Esophagus (tissue), 2 donors: ENCODE measurements around the gene ZSCAN1. TPM values are rescaled to one million over a fixed set of nuclear protein-coding genes. Genes with fewer than 3 reads are reported as not detected.

Experiments used
- H3K27ac ChIP-seq, 2 donors: one replicate each; pipeline ENCODE4 v1.5.1; 2013; ENCODE audit warnings: low read depth in 2 of 2, mild to moderate bottlenecking in 2 of 2, inconsistent platforms in 1 of 2, low read length in 1 of 2, moderate library complexity in 1 of 2
- H3K27me3 ChIP-seq, 2 donors: one replicate each; pipeline ENCODE4 v1.6.1; 2013; ENCODE audit warnings: low read length in 2 of 2, control low read depth in 1 of 2, mild to moderate bottlenecking in 1 of 2; ENCODE audit not compliant: insufficient read depth in 2 of 2, control insufficient read depth in 1 of 2
- H3K36me3 ChIP-seq, 2 donors: one replicate each; pipeline ENCODE4 v1.6.1; 2013; ENCODE audit warnings: low read length in 1 of 2; ENCODE audit not compliant: control insufficient read depth in 2 of 2, insufficient read depth in 2 of 2
- H3K4me1 ChIP-seq, 2 donors: one replicate each; pipeline ENCODE4 v1.6.1; 2013; ENCODE audit warnings: low read length in 1 of 2; ENCODE audit not compliant: control insufficient read depth in 2 of 2, insufficient read depth in 2 of 2
- H3K4me3 ChIP-seq, 2 donors: one replicate each; pipeline ENCODE4 v1.5.1; 2013; ENCODE audit warnings: low read length in 2 of 2, mild to moderate bottlenecking in 2 of 2, low read depth in 1 of 2, moderate library complexity in 1 of 2
- H3K9me3 ChIP-seq, 2 donors: one replicate each; pipeline ENCODE4 v1.6.1; 2013; ENCODE audit warnings: mild to moderate bottlenecking in 2 of 2, low read depth in 1 of 2, low read length in 1 of 2, moderate library complexity in 1 of 2; ENCODE audit not compliant: control insufficient read depth in 2 of 2, insufficient read depth in 1 of 2
- WGBS, 2 donors: extraction: QIAGEN DNeasy Blood & Tissue Kit; methylation state at CpG; one replicate each; pipeline ENCODE4 v1.1.7; 2013; 5-methylcytosine and 5-hydroxymethylcytosine counted together
- polyA plus RNA-seq, 2 donors: library from polyadenylated mRNA; stranded (reverse); fragments of 200-250 nt; gene quantifications; one replicate each; pipeline ENCODE4 v1.2.3, GENCODE V29; 2013
- donor health status: healthy with polysubstance abuse.
- donor health status: Bipolar disorder and iron deficiency.

The ZSCAN1 gene
- polyA plus RNA-seq, 2 donors, result 0.05 TPM; not detected in 1

GRCh38 chr19:58063712-58064111 lies 29.9 kb downstream of the ZSCAN1 start:
- Histone ChIP-seq H3K4me3 (no peak overlapping the region), H3K36me3 (peaks cover 2 to 16% of the 10 kb centered on the region in 2 donors), H3K27ac (no peak overlapping the region), H3K4me1 (peaks cover 0 to 5% of the 10 kb centered on the region in 2 donors), H3K27me3 (no peaks in the 10 kb centered on the region), H3K9me3 (peaks cover 22 to 52% of the 10 kb centered on the region in 2 donors)
- WGBS, 2 donors, result 95 to 98% methylated on average over 3 of the region's 3 CpGs

- no peak overlapping the region for H3K4me3 ChIP-seq
- WGBS, 2 donors, result 96 to 98% methylated on average over 15 of the region's 15 CpGs
- no peak overlapping the region for H3K27ac ChIP-seq
- H3K36me3 ChIP-seq, result peaks cover 2 to 16% of the 10 kb centered on the region in 2 donors
- H3K4me1 ChIP-seq, result no peaks in the 10 kb centered on the region
- peaks cover 35 to 58% of the 10 kb centered on the region in 2 donors for H3K9me3 ChIP-seq
- no peaks in the 10 kb centered on the region for H3K27me3 ChIP-seq
Measured at GRCh38 chr19:58067240-58067912, 33.6 kb downstream of the ZSCAN1 start.

GRCh38 chr19:58079792-58080191 lies 46.0 kb downstream of the ZSCAN1 start:
- Histone ChIP-seq H3K9me3 (peaks cover 13 to 37% of the 10 kb centered on the region in 2 donors), H3K4me1 (no peaks in the 10 kb centered on the region), H3K27me3 (no peaks in the 10 kb centered on the region), H3K36me3 (no peaks in the 10 kb centered on the region), H3K4me3 (no peak overlapping the region), H3K27ac (no peak overlapping the region)
- 91% methylated on average over 10 of the region's 10 CpGs for WGBS, 2 donors

- Histone ChIP-seq H3K36me3 (peaks cover 5 to 8% of the 10 kb centered on the region in 2 donors), H3K27me3 (no peaks in the 10 kb centered on the region), H3K27ac (no peak overlapping the region), H3K4me1 (no peaks in the 10 kb centered on the region), H3K4me3 (no peak overlapping the region), H3K9me3 (peaks cover 38 to 42% of the 10 kb centered on the region in 2 donors)
- 93 to 95% methylated on average over 3 of the region's 3 CpGs for WGBS, 2 donors
Measured at GRCh38 chr19:58083021-58083420, 49.2 kb downstream of the ZSCAN1 start.

- Histone ChIP-seq H3K27me3 (no peaks in the 10 kb centered on the region), H3K4me3 (no peak overlapping the region), H3K9me3 (peaks cover 37 to 49% of the 10 kb centered on the region in 2 donors), H3K4me1 (no peaks in the 10 kb centered on the region), H3K27ac (no peak overlapping the region), H3K36me3 (peaks cover 5 to 8% of the 10 kb centered on the region in 2 donors)
- 97 to 98% methylated on average over 62 to 69 of the region's 69 CpGs for WGBS, 2 donors
Measured at GRCh38 chr19:58084596-58085347, 50.9 kb downstream of the ZSCAN1 start.

GRCh38 chr19:58085348-58085875 lies 51.6 kb downstream of the ZSCAN1 start:
- H3K27ac ChIP-seq, result no peak overlapping the region
- H3K9me3 ChIP-seq, result peaks cover 36 to 49% of the 10 kb centered on the region in 2 donors
- no peaks in the 10 kb centered on the region for H3K4me1 ChIP-seq
- WGBS, 2 donors, result 93 to 96% methylated on average over 28 to 29 of the region's 29 CpGs
- peaks cover 5 to 8% of the 10 kb centered on the region in 2 donors for H3K36me3 ChIP-seq
- H3K4me3 ChIP-seq, result no peak overlapping the region
- no peaks in the 10 kb centered on the region for H3K27me3 ChIP-seq

GRCh38 chr19:58086825-58087710 lies 53.2 kb downstream of the ZSCAN1 start:
- Histone ChIP-seq H3K27me3 (no peaks in the 10 kb centered on the region), H3K27ac (no peak overlapping the region), H3K4me1 (no peaks in the 10 kb centered on the region), H3K36me3 (peaks cover 5 to 8% of the 10 kb centered on the region in 2 donors), H3K9me3 (peaks cover 36 to 48% of the 10 kb centered on the region in 2 donors), H3K4me3 (no peak overlapping the region)
- 95% methylated on average over 22 to 23 of the region's 23 CpGs for WGBS, 2 donors

- 97 to 98% methylated on average over 13 of the region's 13 CpGs for WGBS, 2 donors
- Histone ChIP-seq H3K36me3 (peaks cover 5 to 8% of the 10 kb centered on the region in 2 donors), H3K9me3 (peaks cover 36 to 47% of the 10 kb centered on the region in 2 donors), H3K4me1 (no peaks in the 10 kb centered on the region), H3K27me3 (no peaks in the 10 kb centered on the region), H3K4me3 (no peak overlapping the region), H3K27ac (no peak overlapping the region)
Measured at GRCh38 chr19:58088521-58089052, 54.8 kb downstream of the ZSCAN1 start.

- Histone ChIP-seq H3K4me1 (no peaks in the 10 kb centered on the region), H3K36me3 (peaks cover 5 to 8% of the 10 kb centered on the region in 2 donors), H3K9me3 (peaks cover 30 to 39% of the 10 kb centered on the region in 2 donors), H3K4me3 (no peak overlapping the region), H3K27me3 (no peaks in the 10 kb centered on the region), H3K27ac (no peak overlapping the region)
- 95 to 99% methylated on average over 16 of the region's 16 CpGs for WGBS, 2 donors
Measured at GRCh38 chr19:58089846-58090245, 56.0 kb downstream of the ZSCAN1 start.
